Pancreas (tissue), 10 donors: ENCODE results near the gene GJC2. TPM values are rescaled to one million over a fixed set of nuclear protein-coding genes. Genes with fewer than 3 reads are reported as not detected.

Experiments
- ATAC-seq, 4 donors: fragments of 200-7000 bp; cut with Tn5 transposase; one replicate each; pipeline versions ENCODE4 v1.8.0 to v1.9.1; 2020; ENCODE audit warnings: mild to moderate bottlenecking in 4 of 4, moderate library complexity in 4 of 4
- DNase-seq, 6 donors: peaks; one replicate each; pipeline ENCODE4 v3.0.0-alpha.2; 2020
- FAIRE-seq: peaks from 2 replicates; lab custom pipeline; 2012; peaks lifted over from hg19 to GRCh38; lab: Jason Lieb, UNC
- H3K27ac ChIP-seq, 4 donors: fragments of 200-600 bp; sonication (generic); 1 replicate in 3 of 4; 2 replicates in 1 of 4; pipeline versions ENCODE4 v1.5.0 to v1.8.0; 2020
- H3K27me3 ChIP-seq, 4 donors: fragments of 200-600 bp; one replicate each; pipeline ENCODE4 v1.8.0; 2021
- H3K36me3 ChIP-seq, 3 donors: fragments of 200-600 bp; sonication (generic) in 1 of 3; one replicate each; pipeline versions ENCODE4 v1.5.0 to v1.8.0; 2020 to 2021
- H3K4me1 ChIP-seq, 3 donors: fragments of 200-600 bp; one replicate each; pipeline ENCODE4 v1.8.0; 2021
- H3K4me3 ChIP-seq, 4 donors: fragments of 200-600 bp; sonication (generic) in 2 of 4; one replicate each; pipeline versions ENCODE4 v1.5.0 to v1.8.0; 2020 to 2021
- H3K9me3 ChIP-seq, 4 donors: fragments of 200-600 bp; one replicate each; pipeline ENCODE4 v1.8.0; 2021
- CTCF ChIP-seq, 4 donors: fragments of 200-600 bp; sonication (generic) in 3 of 4; IDR thresholded peaks; one replicate each; pipeline versions ENCODE4 v1.5.0 to v1.8.0; 2021; ENCODE audit warnings: antibody characterized with exemption in 4 of 4
- whole genome bisulfite sequencing, 2 donors: extraction: QIAGEN DNeasy Blood & Tissue Kit; methylation state at CpG; one replicate each; pipeline ENCODE4 v1.1.7; 2013; 5-methylcytosine and 5-hydroxymethylcytosine counted together
- intact Hi-C, 3 donors: fragments of 100-400 bp; cut with DNase I; formaldehyde crosslinking; loops; one replicate each; pipeline versions ENCODE4 v1.11.1 to v1.14.2; 2022
- polyA plus RNA-seq, 2 donors: library from polyadenylated mRNA; stranded (reverse); fragments of 200-250 nt; gene quantifications; one replicate each; pipeline ENCODE4 v1.2.3, GENCODE V29; 2013
- total RNA-seq, 6 donors: library from RNA; stranded (reverse); fragmentation: NEBNext Ultra II Directional in 4 of 6; extraction: Animal tissue kit (Norgen Biotek cat#: 25700) in 4 of 6; gene quantifications; one replicate each; pipeline versions ENCODE4 v1.2.1 to v1.2.4, GENCODE V29; 2021 to 2023
- donor health status: healthy with polysubstance abuse.
- donor health status: DM: no; HTN: no; CAD: no; lungs with moderate emphysema.
- donor health status: DM: no; HTN: no; CAD: no.
- donor health status: control.
- donor health status: control.
- donor health status: Bipolar disorder and iron deficiency.
- donor health status: DM: yes; HTN: yes; CAD: no.
- donor health status: DM: no; HTN: no; CAD: no.
- donor health status: DM: no; HTN: no; CAD: no.
- donor health status: DM: yes; HTN: yes; CAD: no.

Gene GJC2
- total and polyA plus RNA-seq, 8 donors: 0.08 to 0.80 (median 0.45) TPM

- FAIRE-seq: no peak
These were observed 37.1 kb upstream of the GJC2 start for GRCh38 chr1:228112617-228113016.

GRCh38 chr1:228114827-228115226, 34.9 kb upstream of the GJC2 start:
- TF ChIP-seq CTCF (IDR thresholded peaks at IDR 0.05): no peak
- H3K27ac ChIP-seq: no peak overlapping the region
- no peaks in the 10 kb centered on the region for H3K9me3 ChIP-seq
- peaks cover 0 to 5% (median 2%) of the 10 kb centered on the region in 3 donors for H3K4me1 ChIP-seq
- no peaks in the 10 kb centered on the region for H3K36me3 ChIP-seq
- intact Hi-C loops: no loop called here
- FAIRE-seq (no peak), ATAC-seq (peak in 1 of 4 donors; percentile 61), DNase-seq (no peak)
- H3K27me3 ChIP-seq: no peaks in the 10 kb centered on the region
- 23 to 39% methylated on average over 3 of the region's 3 CpGs for WGBS, 2 donors
- no peak overlapping the region for H3K4me3 ChIP-seq

More at GRCh38 chr1:228112617-228113016, 37.1 kb upstream of the GJC2 start:
- H3K4me3 ChIP-seq: no peak overlapping the region
- 75 to 77% methylated on average over 1 of the region's 1 CpG for WGBS, 2 donors
- intact Hi-C loops: no loop called here
- no peak for DNase-seq
- H3K4me1 ChIP-seq: peaks cover 5 to 9% (median 7%) of the 10 kb centered on the region in 3 donors
- H3K27ac ChIP-seq: no peak overlapping the region
- ATAC-seq: no peak
- no peak for TF ChIP-seq CTCF (IDR thresholded peaks at IDR 0.05)
- H3K27me3 ChIP-seq: no peaks in the 10 kb centered on the region
- H3K9me3 ChIP-seq: no peaks in the 10 kb centered on the region
- H3K36me3 ChIP-seq: no peaks in the 10 kb centered on the region

DNA sequence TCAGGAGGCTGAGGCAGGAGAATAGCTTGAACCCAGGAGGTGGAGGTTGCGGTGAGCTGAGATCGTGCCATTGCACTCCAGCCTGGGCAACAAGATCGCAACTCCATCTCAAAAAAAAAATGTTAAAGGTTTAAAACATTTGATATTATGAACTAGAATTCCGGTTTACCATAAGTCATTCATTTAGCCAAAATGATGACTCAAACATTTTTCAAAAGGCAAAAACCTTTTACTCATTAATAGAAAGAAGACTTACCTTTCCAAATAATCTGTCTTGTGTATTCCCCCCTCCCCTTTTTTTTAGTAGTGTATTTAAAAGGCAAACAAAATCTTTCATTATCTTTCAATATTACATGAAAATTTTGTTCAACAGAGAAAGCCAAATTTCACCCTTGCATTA, 32.4 kb upstream of the GJC2 start:
- WGBS, 2 donors: 96 to 98% methylated on average over 4 of the region's 4 CpGs
- H3K4me3 ChIP-seq: no peak overlapping the region
- no peaks in the 10 kb centered on the region for H3K27me3 ChIP-seq
- DNase-seq: no peak
- TF ChIP-seq CTCF (IDR thresholded peaks at IDR 0.05): no peak
- no peaks in the 10 kb centered on the region for H3K4me1 ChIP-seq
- H3K27ac ChIP-seq: no peak overlapping the region
- H3K9me3 ChIP-seq: no peaks in the 10 kb centered on the region
- no peaks in the 10 kb centered on the region for H3K36me3 ChIP-seq
- intact Hi-C loops: no loop called here
- ATAC-seq: no peak
- peak; percentile 32 for FAIRE-seq

DNA sequence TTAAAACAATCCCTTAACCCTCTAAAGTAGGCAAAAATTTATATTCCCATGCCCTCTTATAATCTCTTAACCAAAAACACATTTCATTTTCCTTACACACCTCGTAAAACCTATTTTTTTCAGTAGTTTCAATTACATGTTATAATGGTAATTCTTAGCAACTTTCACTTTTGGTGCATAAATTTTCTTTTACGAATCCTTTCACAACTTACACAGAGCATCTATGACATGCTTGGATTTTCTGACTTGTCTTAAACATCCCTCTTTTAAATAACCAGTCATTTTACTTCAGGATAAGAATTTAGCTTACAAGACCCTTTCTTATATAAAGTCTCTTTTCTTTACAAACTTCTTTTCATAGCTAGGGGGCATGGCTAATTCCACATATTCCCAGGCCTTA, 31.7 kb upstream of the GJC2 start:
- DNase-seq (no peak), FAIRE-seq (no peak), ATAC-seq (no peak)
- TF ChIP-seq CTCF (IDR thresholded peaks at IDR 0.05): no peak
- Histone ChIP-seq H3K27me3 (no peaks in the 10 kb centered on the region), H3K36me3 (no peaks in the 10 kb centered on the region), H3K4me1 (no peaks in the 10 kb centered on the region), H3K9me3 (no peaks in the 10 kb centered on the region), H3K4me3 (no peak overlapping the region), H3K27ac (no peak overlapping the region)
- intact Hi-C loops: no loop called here
- 89 to 96% methylated on average over 2 of the region's 2 CpGs for WGBS, 2 donors

- no peak for FAIRE-seq
- 74 to 78% methylated on average over 1 of the region's 1 CpG for WGBS, 2 donors
- no peak for DNase-seq
- no peaks in the 10 kb centered on the region for H3K36me3 ChIP-seq
- H3K27me3 ChIP-seq: no peaks in the 10 kb centered on the region
- ATAC-seq: no peak
- no peak for TF ChIP-seq CTCF (IDR thresholded peaks at IDR 0.05)
- H3K4me3 ChIP-seq: no peak overlapping the region
- intact Hi-C loops: no loop called here
- H3K4me1 ChIP-seq: no peaks in the 10 kb centered on the region
- H3K9me3 ChIP-seq: no peaks in the 10 kb centered on the region
- H3K27ac ChIP-seq: no peak overlapping the region
These were observed 29.4 kb upstream of the GJC2 start for GRCh38 chr1:228120351-228120750.
